Ovary (tissue), 9 donors: ENCODE data around the gene DNM2. TPM values are rescaled to one million over a fixed set of nuclear protein-coding genes. Genes with fewer than 3 reads are reported as not detected.

Experiments used
- DNase-seq, 5 donors: peaks; one replicate each; pipeline ENCODE4 v3.0.0-alpha.2; 2019 to 2020
- H3K27ac ChIP-seq, 2 donors: fragments of 200-600 bp; one replicate each; pipeline versions ENCODE4 v1.5.1 to v1.8.0; 2019 to 2022
- H3K27me3 ChIP-seq: fragments of 200-600 bp; one replicate; pipeline ENCODE4 v1.8.0; 2022
- H3K36me3 ChIP-seq: fragments of 200-600 bp; sonication (generic); one replicate; pipeline ENCODE4 v1.5.1; 2019
- H3K4me1 ChIP-seq: one replicate; pipeline ENCODE4 v1.8.1; 2013; ENCODE audit warnings: mild to moderate bottlenecking, moderate library complexity; ENCODE audit not compliant: insufficient read depth
- H3K4me3 ChIP-seq: fragments of 200-600 bp; sonication (generic); one replicate; pipeline ENCODE4 v1.5.1; 2017
- H3K9me3 ChIP-seq, 2 donors: fragments of 200-600 bp in 1 of 2; sonication (generic) in 1 of 2; one replicate each; pipeline versions ENCODE4 v1.5.1 to v1.8.1; 2013 to 2019; ENCODE audit warnings: mild to moderate bottlenecking in 1 of 2, moderate library complexity in 1 of 2
- EP300 ChIP-seq: sonication (generic); formaldehyde crosslinking; IDR thresholded peaks from one replicate; pipeline ENCODE4 v1.6.1; 2017; ENCODE audit warnings: antibody characterized with exemption
- POLR2A ChIP-seq: fragments of 450-650 bp; IDR thresholded peaks from one replicate; pipeline ENCODE4 v1.6.1; 2017; ENCODE audit warnings: antibody characterized with exemption, mild to moderate bottlenecking, moderate library complexity
- WGBS, 3 donors: extraction: QIAGEN DNeasy Blood & Tissue Kit in 1 of 3; methylation state at CpG; one replicate each; pipeline versions ENCODE4 v1.1.5 to v1.1.7; 2013 to 2017; 5-methylcytosine and 5-hydroxymethylcytosine counted together
- intact Hi-C, 4 donors: fragments of 100-400 bp; cut with DNase I; formaldehyde crosslinking; loops; one replicate each; pipeline versions ENCODE4 v1.11.0 to v1.15.1; 2022 to 2023
- polyA plus RNA-seq, 2 donors: library from polyadenylated mRNA; stranded (reverse); fragments of 200-250 nt in 1 of 2; fragments of 350-450 nt in 1 of 2; fragmentation: Illumina TruSeq in 1 of 2; extraction: RNeasy Lipid Tissue Mini Kit (QIAGEN cat#74804) in 1 of 2; gene quantifications; one replicate each; pipeline ENCODE4 v1.2.3, GENCODE V29; 2013 to 2014
- total RNA-seq, 7 donors: library from RNA; depleted of rRNA in 2 of 7; stranded (reverse); fragments of >200 nt in 2 of 7; fragmentation: NEBNext Ultra II Directional in 3 of 7; extraction: Animal tissue kit (Norgen Biotek cat#: 25700) in 3 of 7; gene quantifications; one replicate each; pipeline versions ENCODE4 v1.1.0 to v1.2.4, GENCODE V29; 2016 to 2023
- TF ChIP-seq, protein P1 (sequence below), 3 donors: fragments of 450-650 bp in 2 of 3; fragments of 200-600 bp in 1 of 3; IDR thresholded peaks; one replicate each; pipeline versions ENCODE4 v1.5.1 to v1.8.0; 2016 to 2022; ENCODE audit warnings: antibody characterized with exemption in 3 of 3, mild to moderate bottlenecking in 1 of 3
- donor health status: DM: no; HTN: no; CAD: no; lungs with moderate emphysema.
- donor health status: DM: no; HTN: no; CAD: no.
- donor health status: Bipolar disorder and iron deficiency.
- donor health status: DM: yes; HTN: yes; CAD: no.
- donor health status: DM: no; HTN: no; CAD: no.
- donor health status: DM: yes; HTN: yes; CAD: no.

DNM2 gene
- total and polyA plus RNA-seq, 9 donors = 51.1 to 121 (median 74.3) TPM

- DNase-seq = no peak
- H3K27ac ChIP-seq = no peak overlapping the region
- TF ChIP-seq, protein P1, sequence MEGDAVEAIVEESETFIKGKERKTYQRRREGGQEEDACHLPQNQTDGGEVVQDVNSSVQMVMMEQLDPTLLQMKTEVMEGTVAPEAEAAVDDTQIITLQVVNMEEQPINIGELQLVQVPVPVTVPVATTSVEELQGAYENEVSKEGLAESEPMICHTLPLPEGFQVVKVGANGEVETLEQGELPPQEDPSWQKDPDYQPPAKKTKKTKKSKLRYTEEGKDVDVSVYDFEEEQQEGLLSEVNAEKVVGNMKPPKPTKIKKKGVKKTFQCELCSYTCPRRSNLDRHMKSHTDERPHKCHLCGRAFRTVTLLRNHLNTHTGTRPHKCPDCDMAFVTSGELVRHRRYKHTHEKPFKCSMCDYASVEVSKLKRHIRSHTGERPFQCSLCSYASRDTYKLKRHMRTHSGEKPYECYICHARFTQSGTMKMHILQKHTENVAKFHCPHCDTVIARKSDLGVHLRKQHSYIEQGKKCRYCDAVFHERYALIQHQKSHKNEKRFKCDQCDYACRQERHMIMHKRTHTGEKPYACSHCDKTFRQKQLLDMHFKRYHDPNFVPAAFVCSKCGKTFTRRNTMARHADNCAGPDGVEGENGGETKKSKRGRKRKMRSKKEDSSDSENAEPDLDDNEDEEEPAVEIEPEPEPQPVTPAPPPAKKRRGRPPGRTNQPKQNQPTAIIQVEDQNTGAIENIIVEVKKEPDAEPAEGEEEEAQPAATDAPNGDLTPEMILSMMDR (IDR thresholded peaks at IDR 0.05) = no peak
- TF ChIP-seq POLR2A (no peak), EP300 (no peak)
Observed at GRCh38 chr19:10784257-10784656, 66.4 kb downstream of the DNM2 start.

DNA sequence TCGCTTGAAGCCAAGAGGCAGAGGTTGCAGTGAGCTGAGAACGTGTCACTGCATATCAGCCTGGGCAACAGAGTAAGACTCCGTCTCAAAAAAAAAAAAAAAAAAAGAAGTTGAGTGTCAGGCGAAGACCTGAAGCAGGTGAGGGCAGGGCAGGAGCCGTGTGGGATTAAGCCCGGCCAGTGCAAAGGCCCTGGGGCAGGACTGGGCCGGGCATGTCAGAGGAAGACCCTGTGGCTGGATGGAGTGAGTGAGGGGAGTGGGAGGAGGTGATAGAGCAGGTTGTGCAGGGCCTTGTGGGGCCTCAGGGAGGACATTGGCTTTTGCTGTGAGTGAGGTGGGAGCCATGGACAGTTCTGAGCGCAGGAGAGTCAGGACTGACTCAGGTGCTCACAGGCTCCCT, 70.3 kb downstream of the DNM2 start:
- no peaks in the 10 kb centered on the region for H3K36me3 ChIP-seq
- H3K27me3 ChIP-seq = no peaks in the 10 kb centered on the region
- no peak overlapping the region for H3K27ac ChIP-seq
- WGBS, 3 donors = 94 to 96% (median 95%) methylated on average over 8 of the region's 8 CpGs
- H3K4me1 ChIP-seq = no peaks in the 10 kb centered on the region
- no peaks in the 10 kb centered on the region for H3K9me3 ChIP-seq
- no peak overlapping the region for H3K4me3 ChIP-seq
- no peak for TF ChIP-seq EP300
- TF ChIP-seq POLR2A = no peak
- TF ChIP-seq, protein P1 (IDR thresholded peaks at IDR 0.05) = no peak
- DNase-seq = no peak
- intact Hi-C loops = no loop called here

More at GRCh38 chr19:10784257-10784656, 66.4 kb downstream of the DNM2 start:
- no peak overlapping the region for H3K4me3 ChIP-seq
- H3K9me3 ChIP-seq = no peaks in the 10 kb centered on the region
- intact Hi-C loops = no loop called here
- no peaks in the 10 kb centered on the region for H3K4me1 ChIP-seq
- no peaks in the 10 kb centered on the region for H3K36me3 ChIP-seq
- no peaks in the 10 kb centered on the region for H3K27me3 ChIP-seq
- WGBS, 3 donors = 75 to 82% (median 80%) methylated on average over 10 of the region's 10 CpGs

GRCh38 chr19:10789866-10790265, 72.0 kb downstream of the DNM2 start:
- Histone ChIP-seq H3K27ac (no peak overlapping the region), H3K36me3 (no peaks in the 10 kb centered on the region), H3K27me3 (no peaks in the 10 kb centered on the region), H3K9me3 (no peaks in the 10 kb centered on the region), H3K4me3 (no peak overlapping the region), H3K4me1 (no peaks in the 10 kb centered on the region)
- WGBS, 3 donors = 88 to 94% (median 94%) methylated on average over 10 of the region's 10 CpGs
- intact Hi-C loops = no loop called here
- no peak for DNase-seq
- TF ChIP-seq, protein P1 (IDR thresholded peaks at IDR 0.05) = no peak
- TF ChIP-seq POLR2A = no peak
- no peak for TF ChIP-seq EP300

- WGBS, 3 donors = 89 to 93% (median 89%) methylated on average over 19 of the region's 19 CpGs
- H3K4me1 ChIP-seq = no peaks in the 10 kb centered on the region
- H3K27me3 ChIP-seq = no peaks in the 10 kb centered on the region
- no peaks in the 10 kb centered on the region for H3K9me3 ChIP-seq
- H3K36me3 ChIP-seq = no peaks in the 10 kb centered on the region
- intact Hi-C loops = no loop called here
- DNase-seq = no peak
- no peak for TF ChIP-seq POLR2A
- TF ChIP-seq, protein P1 (IDR thresholded peaks at IDR 0.05) = no peak
- TF ChIP-seq EP300 = no peak
- no peak overlapping the region for H3K4me3 ChIP-seq
- H3K27ac ChIP-seq = no peak overlapping the region
Observed at GRCh38 chr19:10796653-10797052, 78.8 kb downstream of the DNM2 start.
